ENCODE measurements around the gene NTSR1. TPM values are rescaled to one million over a fixed set of nuclear protein-coding genes. Genes with fewer than 3 reads are reported as not detected.
A peak's percentile ranks its signal among the peaks of the same experiment; 100 is the strongest.

NTSR1 gene
- total and polyA plus RNA-seq, 3 experiments from 2014 or later: not detected

DNA sequence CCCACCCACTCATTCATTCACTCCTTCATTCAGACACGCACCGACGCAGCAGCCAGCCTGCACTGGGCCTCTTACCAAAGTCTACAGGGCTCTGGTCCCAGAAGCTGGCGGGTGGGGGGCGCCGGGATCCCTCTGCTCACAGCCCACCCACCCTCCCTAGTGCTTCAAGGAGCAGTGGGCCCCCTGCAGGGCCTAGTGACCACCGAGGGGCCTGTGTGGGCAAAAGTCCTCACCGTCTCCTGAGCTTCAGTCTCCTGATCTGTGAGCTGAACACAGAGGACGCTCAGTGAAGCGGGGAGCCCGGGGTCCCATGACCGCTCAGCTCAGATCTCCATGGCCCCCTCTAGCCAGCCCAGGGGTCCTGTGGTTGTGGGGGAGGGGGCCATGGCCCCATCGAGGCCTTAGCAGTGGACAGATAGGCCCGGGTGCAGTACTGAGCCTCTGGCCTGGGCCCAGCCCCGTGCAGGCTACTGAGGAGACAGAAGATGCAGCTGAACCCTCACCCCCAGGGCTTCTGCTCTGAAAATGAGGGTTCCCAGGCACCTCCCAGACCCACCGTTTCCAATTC, 54.2 kb downstream of the NTSR1 start:
- Histone ChIP-seq H3K27ac (ENCODE audit: low read depth, low read length) (no peak overlapping the region), H3K9me3 (ENCODE audit: low read length) (no peaks in the 10 kb centered on the region), H3K27me3 (ENCODE audit: insufficient read depth, low read length, poor library complexity, severe bottlenecking) (no peaks in the 10 kb centered on the region), H3K4me3 (ENCODE audit: low read length) (no peak overlapping the region), H3K4me1 (ENCODE audit: insufficient read depth, low read length) (no peaks in the 10 kb centered on the region), H3K36me3 (ENCODE audit: insufficient read depth, low read length) (no peaks in the 10 kb centered on the region)
- H3K36me3 Mint-ChIP-seq: no peaks in the 10 kb centered on the region
- CTCF ChIA-PET: interaction anchor here (1.2 kb wide), 1 partner anchor 45 kb away, joined by 3 read pairs; no protein-coding TSS in a partner anchor
- H3K27ac Mint-ChIP-seq: no peak overlapping the region
- peaks cover 0 to 6% of the 10 kb centered on the region in 2 donors for H3K27me3 Mint-ChIP-seq
- no peak overlapping the region for H3K4me3 Mint-ChIP-seq
- POLR2A ChIA-PET: no interaction called here
- peaks cover 2 to 3% (median 3%) of the 10 kb centered on the region in 3 donors for H3K4me1 Mint-ChIP-seq
- no peak for DNase-seq
- no peaks in the 10 kb centered on the region for H3K9me3 Mint-ChIP-seq

DNA sequence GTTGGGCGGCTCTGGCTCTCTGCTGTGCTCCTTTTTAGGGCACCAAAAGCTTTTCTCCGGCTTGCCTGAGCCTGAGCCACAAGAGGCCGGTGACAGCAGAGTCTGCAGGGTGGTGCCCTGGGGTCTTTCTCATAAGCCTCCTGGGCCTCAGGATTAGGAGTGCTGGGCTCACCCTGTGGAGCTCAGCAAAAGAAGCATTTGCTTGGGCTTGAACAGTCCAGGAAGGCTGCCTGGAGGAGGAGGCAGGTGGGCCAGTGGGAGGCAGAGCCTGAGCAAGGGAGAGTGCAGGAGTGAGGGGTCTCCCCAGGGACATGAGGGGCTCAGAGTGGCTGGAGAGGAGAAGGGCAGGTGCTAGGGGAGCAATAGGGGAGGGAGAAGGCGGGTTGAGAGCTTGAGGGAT, 54.8 kb downstream of the NTSR1 start:
- no peaks in the 10 kb centered on the region for H3K9me3 ChIP-seq (ENCODE audit: low read length)
- CTCF ChIA-PET: interaction anchor here (1.2 kb wide), 1 partner anchor 45 kb away, joined by 3 read pairs; no protein-coding TSS in a partner anchor
- Mint-ChIP-seq H3K27me3 (peaks cover 0 to 2% of the 10 kb centered on the region in 2 donors), H3K9me3 (no peaks in the 10 kb centered on the region), H3K4me1 (peaks cover 2 to 6% (median 3%) of the 10 kb centered on the region in 3 donors), H3K36me3 (no peaks in the 10 kb centered on the region), H3K27ac (no peak overlapping the region), H3K4me3 (no peak overlapping the region)
- no peaks in the 10 kb centered on the region for H3K4me1 ChIP-seq (ENCODE audit: insufficient read depth, low read length)
- H3K36me3 ChIP-seq (ENCODE audit: insufficient read depth, low read length): no peaks in the 10 kb centered on the region
- H3K27ac ChIP-seq (ENCODE audit: low read depth, low read length): no peak overlapping the region
- no peak for DNase-seq
- no peak overlapping the region for H3K4me3 ChIP-seq (ENCODE audit: low read length)
- POLR2A ChIA-PET: no interaction called here
- no peaks in the 10 kb centered on the region for H3K27me3 ChIP-seq (ENCODE audit: insufficient read depth, low read length, poor library complexity, severe bottlenecking)

DNA sequence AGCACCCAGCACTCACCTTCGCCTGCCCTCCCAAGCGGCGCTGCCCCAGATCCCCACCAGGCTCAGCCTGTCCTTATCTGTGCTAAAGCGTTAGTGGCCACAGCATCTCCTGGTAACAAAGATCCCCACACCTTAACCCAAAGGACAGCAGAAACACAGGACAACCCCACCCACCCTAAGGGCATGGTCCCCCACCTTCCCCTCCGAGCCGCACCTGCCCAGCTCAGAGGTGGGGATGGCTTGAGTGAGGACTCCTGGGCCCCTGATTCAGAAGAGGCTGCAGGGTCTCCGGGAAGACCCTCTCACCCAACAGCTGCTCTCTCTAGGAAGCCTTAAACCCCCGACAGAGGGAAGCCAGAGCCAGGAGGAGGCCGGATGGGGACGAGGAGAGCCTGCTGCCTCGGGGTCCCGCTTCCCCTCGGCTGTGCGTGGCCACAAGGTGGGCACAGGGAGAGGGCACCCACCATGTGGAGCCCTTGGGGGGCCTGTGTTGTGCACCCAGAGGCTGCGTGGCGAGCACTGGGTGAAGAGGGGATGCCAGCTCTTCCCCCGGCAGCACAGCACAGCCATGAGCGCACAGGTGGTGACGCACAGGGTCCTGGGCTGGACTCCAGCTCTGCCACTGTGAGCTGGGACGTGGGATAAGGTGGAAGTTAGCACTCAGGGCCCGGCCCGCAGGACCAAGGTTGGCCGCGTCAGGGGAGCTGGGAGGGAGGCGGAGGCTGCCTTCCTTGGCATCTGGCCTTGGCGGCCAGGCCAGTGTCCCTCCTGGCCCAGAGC, 55.7 kb downstream of the NTSR1 start:
- POLR2A ChIA-PET: no interaction called here

DNA sequence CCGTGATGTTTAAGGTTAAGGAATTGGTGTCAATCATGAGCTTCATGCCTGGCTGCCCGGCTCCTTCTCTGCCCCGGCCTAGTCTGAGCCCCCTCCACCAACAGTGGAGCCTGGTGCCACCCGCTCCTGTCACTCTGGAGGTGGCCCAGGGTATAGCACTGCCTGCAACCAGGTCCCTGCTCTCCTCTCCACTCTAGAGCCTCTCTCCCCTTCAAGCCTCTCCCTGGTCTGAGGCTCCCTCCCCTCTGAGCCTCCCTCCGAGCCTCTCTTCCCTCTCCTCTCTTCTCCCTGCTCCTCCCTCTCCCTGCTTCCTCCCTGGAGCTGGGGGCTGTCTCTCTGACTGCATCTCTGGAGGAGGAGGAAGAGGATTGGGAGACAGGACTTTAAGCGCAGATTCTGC, 56.4 kb downstream of the NTSR1 start:
- Mint-ChIP-seq H3K27me3 (no peaks in the 10 kb centered on the region), H3K9me3 (no peaks in the 10 kb centered on the region), H3K36me3 (no peaks in the 10 kb centered on the region), H3K4me1 (peaks cover 2 to 15% (median 3%) of the 10 kb centered on the region in 3 donors), H3K4me3 (no peak overlapping the region), H3K27ac (no peak overlapping the region)
- Histone ChIP-seq H3K36me3 (ENCODE audit: insufficient read depth, low read length) (no peaks in the 10 kb centered on the region), H3K27me3 (ENCODE audit: insufficient read depth, low read length, poor library complexity, severe bottlenecking) (no peaks in the 10 kb centered on the region), H3K9me3 (ENCODE audit: low read length) (no peaks in the 10 kb centered on the region), H3K4me3 (ENCODE audit: low read length) (no peak overlapping the region), H3K4me1 (ENCODE audit: insufficient read depth, low read length) (no peaks in the 10 kb centered on the region), H3K27ac (ENCODE audit: low read depth, low read length) (no peak overlapping the region)
- CTCF ChIA-PET: no interaction called here
- POLR2A ChIA-PET: no interaction called here
- no peak for DNase-seq

More for the DNA sequence above, 55.7 kb downstream of the NTSR1 start:
- Mint-ChIP-seq H3K9me3 (no peaks in the 10 kb centered on the region), H3K27ac (no peak overlapping the region), H3K4me1 (peaks cover 2 to 14% (median 3%) of the 10 kb centered on the region in 3 donors), H3K4me3 (no peak overlapping the region), H3K27me3 (no peaks in the 10 kb centered on the region), H3K36me3 (no peaks in the 10 kb centered on the region)
- Histone ChIP-seq H3K36me3 (ENCODE audit: insufficient read depth, low read length) (no peaks in the 10 kb centered on the region), H3K4me1 (ENCODE audit: insufficient read depth, low read length) (no peaks in the 10 kb centered on the region), H3K9me3 (ENCODE audit: low read length) (no peaks in the 10 kb centered on the region), H3K27ac (ENCODE audit: low read depth, low read length) (no peak overlapping the region), H3K4me3 (ENCODE audit: low read length) (no peak overlapping the region), H3K27me3 (ENCODE audit: insufficient read depth, low read length, poor library complexity, severe bottlenecking) (no peaks in the 10 kb centered on the region)
- no peak for DNase-seq
- CTCF ChIA-PET: no interaction called here

DNA sequence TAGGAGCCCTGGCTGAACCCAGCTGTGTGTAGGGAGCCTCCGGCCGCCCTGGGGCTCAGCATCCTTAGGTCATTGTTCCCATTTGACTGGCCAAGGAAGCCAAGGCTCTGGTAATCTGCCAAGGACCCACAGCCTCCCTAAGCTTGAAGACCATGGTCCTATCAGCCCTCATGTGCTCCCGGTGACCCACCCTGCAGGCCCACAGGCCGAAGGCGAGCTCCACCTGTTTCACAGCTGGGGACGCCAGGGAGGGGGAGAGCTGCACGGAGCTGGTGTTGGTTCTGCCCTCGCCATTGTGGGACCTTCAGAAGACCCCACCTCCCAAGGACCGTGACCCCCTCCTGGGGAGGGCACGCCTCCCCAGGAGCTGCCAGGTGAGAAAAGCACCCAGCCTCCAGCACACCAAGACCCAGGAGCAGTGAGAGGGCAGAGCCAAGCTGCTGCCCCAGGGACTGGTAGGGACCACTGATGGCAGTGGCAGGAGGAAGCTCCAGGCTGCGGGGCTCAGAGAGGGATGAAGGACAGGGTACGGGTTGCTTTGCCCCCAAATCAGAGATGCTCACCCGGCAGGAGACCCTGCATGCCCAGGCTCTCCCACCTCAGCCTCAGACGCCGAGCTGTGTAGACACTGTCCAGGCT, 56.9 kb downstream of the NTSR1 start:
- no peak overlapping the region for H3K4me3 Mint-ChIP-seq
- POLR2A ChIA-PET: no interaction called here
- DNase-seq: no peak
- H3K4me1 Mint-ChIP-seq: peaks cover 2 to 15% (median 3%) of the 10 kb centered on the region in 3 donors
- Histone ChIP-seq H3K27ac (ENCODE audit: low read depth, low read length) (no peak overlapping the region), H3K27me3 (ENCODE audit: insufficient read depth, low read length, poor library complexity, severe bottlenecking) (no peaks in the 10 kb centered on the region), H3K4me3 (ENCODE audit: low read length) (no peak overlapping the region), H3K4me1 (ENCODE audit: insufficient read depth, low read length) (no peaks in the 10 kb centered on the region), H3K36me3 (ENCODE audit: insufficient read depth, low read length) (no peaks in the 10 kb centered on the region), H3K9me3 (ENCODE audit: low read length) (no peaks in the 10 kb centered on the region)
- H3K36me3 Mint-ChIP-seq: no peaks in the 10 kb centered on the region
- CTCF ChIA-PET: no interaction called here
- no peaks in the 10 kb centered on the region for H3K27me3 Mint-ChIP-seq
- H3K27ac Mint-ChIP-seq: no peak overlapping the region
- H3K9me3 Mint-ChIP-seq: no peaks in the 10 kb centered on the region

DNA sequence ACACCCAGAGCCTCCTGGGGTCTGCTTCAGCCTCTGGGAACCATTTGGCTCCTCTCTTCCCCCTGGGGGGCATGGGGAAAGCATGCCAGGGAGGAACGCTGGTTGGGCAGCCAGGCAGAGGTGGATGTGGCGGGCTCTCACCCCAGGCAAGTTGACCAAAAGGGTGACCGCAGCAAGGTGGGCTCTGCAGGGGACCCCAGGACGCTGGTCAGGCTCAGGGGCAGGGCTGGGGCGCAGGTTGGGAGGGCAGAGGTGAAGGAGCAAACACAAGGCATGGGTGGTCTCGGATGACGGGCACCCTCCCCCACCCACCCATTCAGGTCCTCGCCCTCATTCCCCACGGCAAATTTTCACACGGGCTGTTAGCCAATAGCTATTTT, 57.4 kb downstream of the NTSR1 start:
- Histone ChIP-seq H3K36me3 (ENCODE audit: insufficient read depth, low read length) (no peaks in the 10 kb centered on the region), H3K4me1 (ENCODE audit: insufficient read depth, low read length) (no peaks in the 10 kb centered on the region), H3K9me3 (ENCODE audit: low read length) (no peaks in the 10 kb centered on the region), H3K4me3 (ENCODE audit: low read length) (no peak overlapping the region), H3K27ac (ENCODE audit: low read depth, low read length) (no peak overlapping the region), H3K27me3 (ENCODE audit: insufficient read depth, low read length, poor library complexity, severe bottlenecking) (no peaks in the 10 kb centered on the region)
- no peak overlapping the region for H3K4me3 Mint-ChIP-seq
- no peaks in the 10 kb centered on the region for H3K27me3 Mint-ChIP-seq
- no peaks in the 10 kb centered on the region for H3K36me3 Mint-ChIP-seq
- no peaks in the 10 kb centered on the region for H3K9me3 Mint-ChIP-seq
- CTCF ChIA-PET: no interaction called here
- POLR2A ChIA-PET: no interaction called here
- H3K27ac Mint-ChIP-seq: no peak overlapping the region
- peaks cover 2 to 15% (median 3%) of the 10 kb centered on the region in 3 donors for H3K4me1 Mint-ChIP-seq
- DNase-seq: no peak

DNA sequence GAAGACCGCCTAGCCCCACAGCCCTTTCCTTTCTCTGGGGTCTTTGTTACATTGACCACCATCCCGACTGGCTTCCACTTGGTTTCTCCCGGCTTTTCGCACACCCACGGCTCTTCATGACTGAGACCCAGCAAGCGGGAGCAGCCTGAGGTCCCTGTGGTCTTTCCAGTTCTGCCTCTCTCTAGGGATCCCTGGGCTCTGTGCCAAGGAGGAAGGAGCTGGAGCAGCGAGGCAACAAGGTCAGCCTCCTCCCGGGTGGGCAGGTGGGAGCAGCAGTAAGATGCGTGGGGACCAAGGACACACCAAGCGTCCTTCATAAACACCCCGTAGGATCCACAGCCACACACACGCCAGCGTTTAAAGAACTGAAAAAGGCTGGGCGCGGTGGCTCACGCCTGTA, 58.1 kb downstream of the NTSR1 start:
- Mint-ChIP-seq H3K9me3 (no peaks in the 10 kb centered on the region), H3K27me3 (no peaks in the 10 kb centered on the region), H3K4me3 (no peak overlapping the region), H3K36me3 (no peaks in the 10 kb centered on the region), H3K4me1 (peaks cover 2 to 15% (median 3%) of the 10 kb centered on the region in 3 donors), H3K27ac (peak overlapping the region in 1 of 8 donors; percentile 91)
- Histone ChIP-seq H3K27ac (ENCODE audit: low read depth, low read length) (no peak overlapping the region), H3K4me1 (ENCODE audit: insufficient read depth, low read length) (no peaks in the 10 kb centered on the region), H3K27me3 (ENCODE audit: insufficient read depth, low read length, poor library complexity, severe bottlenecking) (no peaks in the 10 kb centered on the region), H3K36me3 (ENCODE audit: insufficient read depth, low read length) (no peaks in the 10 kb centered on the region), H3K9me3 (ENCODE audit: low read length) (no peaks in the 10 kb centered on the region), H3K4me3 (ENCODE audit: low read length) (no peak overlapping the region)
- no peak for DNase-seq
- ChIA-PET POLR2A (no interaction called here), CTCF (no interaction called here)

DNA sequence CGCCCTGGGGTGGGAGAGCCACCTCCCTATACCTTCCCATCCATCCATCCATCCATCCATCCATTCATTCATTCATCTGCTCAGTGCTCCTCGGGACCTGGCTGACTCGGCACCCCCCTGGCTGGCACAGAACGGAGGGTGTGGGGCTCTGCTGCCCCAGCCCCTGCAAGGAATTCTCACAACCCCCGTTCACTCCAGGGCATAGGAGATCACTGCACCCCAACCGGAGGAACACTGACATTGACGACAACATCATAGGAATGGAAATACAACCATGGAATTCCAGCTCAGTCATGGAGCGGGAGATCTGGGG, 59.6 kb downstream of the NTSR1 start:
- Mint-ChIP-seq H3K4me1 (peaks cover 3 to 19% (median 3%) of the 10 kb centered on the region in 3 donors), H3K4me3 (no peak overlapping the region), H3K27ac (no peak overlapping the region), H3K36me3 (no peaks in the 10 kb centered on the region), H3K9me3 (no peaks in the 10 kb centered on the region), H3K27me3 (no peaks in the 10 kb centered on the region)
- Histone ChIP-seq H3K4me1 (ENCODE audit: insufficient read depth, low read length) (peaks cover 3% of the 10 kb centered on the region), H3K9me3 (ENCODE audit: low read length) (no peaks in the 10 kb centered on the region), H3K4me3 (ENCODE audit: low read length) (no peak overlapping the region), H3K27ac (ENCODE audit: low read depth, low read length) (no peak overlapping the region), H3K27me3 (ENCODE audit: insufficient read depth, low read length, poor library complexity, severe bottlenecking) (no peaks in the 10 kb centered on the region), H3K36me3 (ENCODE audit: insufficient read depth, low read length) (no peaks in the 10 kb centered on the region)
- no peak for DNase-seq
- ChIA-PET POLR2A (no interaction called here), CTCF (no interaction called here)
